ENCODE data around the gene ERICH6.

ERICH6 gene

GRCh38 chr3:150747886-150748683 is 44.4 kb upstream of the ERICH6 start:
- ATAC-seq (ENCODE audit: low read depth) (no peak), DNase-seq (ENCODE audit: low spot score) (no peak)
- Histone ChIP-seq H3K27ac (ENCODE audit: poor library complexity, severe bottlenecking) (no peak overlapping the region), H3K4me3 (ENCODE audit: severe bottlenecking) (no peak overlapping the region), H3K27me3 (ENCODE audit: insufficient read depth, poor library complexity, severe bottlenecking) (no peaks in the 10 kb centered on the region), H3K4me1 (ENCODE audit: insufficient read depth, poor library complexity, severe bottlenecking) (peaks cover 30% of the 10 kb centered on the region), H3K36me3 (ENCODE audit: low read depth) (peaks cover 32% of the 10 kb centered on the region), H3K9me3 (ENCODE audit: severe bottlenecking) (no peaks in the 10 kb centered on the region)
- TF ChIP-seq, protein P1, sequence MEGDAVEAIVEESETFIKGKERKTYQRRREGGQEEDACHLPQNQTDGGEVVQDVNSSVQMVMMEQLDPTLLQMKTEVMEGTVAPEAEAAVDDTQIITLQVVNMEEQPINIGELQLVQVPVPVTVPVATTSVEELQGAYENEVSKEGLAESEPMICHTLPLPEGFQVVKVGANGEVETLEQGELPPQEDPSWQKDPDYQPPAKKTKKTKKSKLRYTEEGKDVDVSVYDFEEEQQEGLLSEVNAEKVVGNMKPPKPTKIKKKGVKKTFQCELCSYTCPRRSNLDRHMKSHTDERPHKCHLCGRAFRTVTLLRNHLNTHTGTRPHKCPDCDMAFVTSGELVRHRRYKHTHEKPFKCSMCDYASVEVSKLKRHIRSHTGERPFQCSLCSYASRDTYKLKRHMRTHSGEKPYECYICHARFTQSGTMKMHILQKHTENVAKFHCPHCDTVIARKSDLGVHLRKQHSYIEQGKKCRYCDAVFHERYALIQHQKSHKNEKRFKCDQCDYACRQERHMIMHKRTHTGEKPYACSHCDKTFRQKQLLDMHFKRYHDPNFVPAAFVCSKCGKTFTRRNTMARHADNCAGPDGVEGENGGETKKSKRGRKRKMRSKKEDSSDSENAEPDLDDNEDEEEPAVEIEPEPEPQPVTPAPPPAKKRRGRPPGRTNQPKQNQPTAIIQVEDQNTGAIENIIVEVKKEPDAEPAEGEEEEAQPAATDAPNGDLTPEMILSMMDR (IDR thresholded peaks at IDR 0.05; ENCODE audit: poor library complexity, severe bottlenecking): no peak

DNA sequence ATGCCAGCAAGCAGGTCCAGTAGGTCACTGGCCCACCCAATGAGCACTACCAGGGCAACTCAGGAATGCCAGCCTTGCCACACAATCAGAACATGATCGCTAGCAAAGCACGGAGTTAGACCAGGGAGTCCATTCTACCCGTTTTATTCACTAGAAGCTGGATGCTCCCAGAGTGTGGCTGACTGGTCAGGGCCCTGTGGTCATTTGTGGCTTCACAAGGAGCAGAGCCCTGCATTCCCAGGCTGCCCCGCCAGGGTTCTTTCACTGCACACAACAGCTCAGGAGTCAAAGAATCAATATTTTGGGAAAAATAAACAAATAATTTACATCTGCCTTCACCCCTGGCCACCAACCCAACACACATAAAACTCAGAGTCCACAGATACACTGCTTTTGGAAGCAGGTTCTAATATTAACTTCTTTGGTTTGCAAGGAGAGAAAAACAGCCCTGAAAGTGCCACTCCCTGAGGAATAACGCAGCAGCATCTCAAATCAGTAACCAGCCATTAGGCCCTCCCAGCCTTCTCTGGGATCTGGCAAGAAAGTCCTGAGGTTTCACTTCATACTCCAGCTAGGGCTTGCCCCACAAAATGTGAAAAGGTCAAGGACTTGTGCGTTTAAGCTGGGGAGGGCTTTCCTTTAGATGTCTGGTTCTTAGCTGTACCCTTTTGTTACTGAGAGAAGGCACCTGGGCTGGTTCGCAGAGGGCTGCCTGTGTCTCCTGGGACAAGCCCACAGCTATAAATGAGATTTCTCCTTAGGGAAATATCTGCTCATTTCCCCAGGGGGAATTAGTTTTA is 43.3 kb upstream of the ERICH6 start:
- Histone ChIP-seq H3K36me3 (ENCODE audit: low read depth) (peaks cover 27% of the 10 kb centered on the region), H3K27ac (ENCODE audit: poor library complexity, severe bottlenecking) (no peak overlapping the region), H3K9me3 (ENCODE audit: severe bottlenecking) (no peaks in the 10 kb centered on the region), H3K4me3 (ENCODE audit: severe bottlenecking) (no peak overlapping the region), H3K4me1 (ENCODE audit: insufficient read depth, poor library complexity, severe bottlenecking) (peaks cover 28% of the 10 kb centered on the region), H3K27me3 (ENCODE audit: insufficient read depth, poor library complexity, severe bottlenecking) (no peaks in the 10 kb centered on the region)
- DNase-seq (ENCODE audit: low spot score) (no peak), ATAC-seq (ENCODE audit: low read depth) (no peak)
- TF ChIP-seq, protein P1 (IDR thresholded peaks at IDR 0.05; ENCODE audit: poor library complexity, severe bottlenecking): no peak

DNA sequence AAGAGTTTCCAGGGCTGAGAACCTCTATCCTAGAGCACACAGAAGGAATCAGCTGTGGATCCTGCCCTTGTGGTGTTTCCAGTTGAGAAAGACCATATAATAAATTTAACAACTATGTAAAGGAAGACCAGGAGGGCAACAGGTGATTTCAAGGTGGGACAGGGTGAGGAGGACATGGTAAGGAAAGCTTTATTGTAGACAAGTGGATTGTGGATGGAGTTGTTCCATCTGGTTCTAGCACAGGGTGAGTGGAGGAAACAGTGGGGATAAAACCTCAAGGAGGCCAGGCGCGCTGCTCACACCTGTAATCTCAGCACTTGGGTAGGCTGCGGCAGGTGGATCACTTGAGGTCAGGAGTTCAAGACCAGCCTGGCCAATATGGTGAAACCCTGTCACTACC is 42.1 kb upstream of the ERICH6 start:
- no peak for DNase-seq (ENCODE audit: low spot score)
- Histone ChIP-seq H3K27me3 (ENCODE audit: insufficient read depth, poor library complexity, severe bottlenecking) (no peaks in the 10 kb centered on the region), H3K4me3 (ENCODE audit: severe bottlenecking) (no peak overlapping the region)

DNA sequence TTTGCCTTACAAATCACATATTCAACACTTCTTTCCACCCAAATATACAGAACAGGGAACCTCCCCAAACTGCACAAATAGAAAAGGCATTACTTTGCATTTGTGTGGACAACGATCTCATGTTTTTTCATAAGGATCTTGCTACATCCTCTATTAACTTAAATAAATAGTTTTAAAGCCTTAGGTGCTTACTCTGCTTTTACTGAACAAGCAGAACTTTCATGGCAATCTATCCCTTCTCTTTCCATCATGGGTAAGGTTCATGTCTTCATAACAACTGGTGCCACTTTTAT is 41.1 kb upstream of the ERICH6 start:
- peaks cover 22% of the 10 kb centered on the region for H3K4me1 ChIP-seq (ENCODE audit: insufficient read depth, poor library complexity, severe bottlenecking)
- no peak for DNase-seq (ENCODE audit: low spot score)
- TF ChIP-seq, protein P1 (IDR thresholded peaks at IDR 0.05; ENCODE audit: poor library complexity, severe bottlenecking): no peak
- no peaks in the 10 kb centered on the region for H3K9me3 ChIP-seq (ENCODE audit: severe bottlenecking)
- H3K36me3 ChIP-seq (ENCODE audit: low read depth): peaks cover 24% of the 10 kb centered on the region
- H3K4me3 ChIP-seq (ENCODE audit: severe bottlenecking): no peak overlapping the region
- no peak for ATAC-seq (ENCODE audit: low read depth)
- H3K27ac ChIP-seq (ENCODE audit: poor library complexity, severe bottlenecking): peak overlapping the region; percentile 78
- H3K27me3 ChIP-seq (ENCODE audit: insufficient read depth, poor library complexity, severe bottlenecking): no peaks in the 10 kb centered on the region

More for the DNA sequence above, 42.1 kb upstream of the ERICH6 start:
- Histone ChIP-seq H3K4me1 (ENCODE audit: insufficient read depth, poor library complexity, severe bottlenecking) (peaks cover 22% of the 10 kb centered on the region), H3K9me3 (ENCODE audit: severe bottlenecking) (no peaks in the 10 kb centered on the region), H3K36me3 (ENCODE audit: low read depth) (peaks cover 31% of the 10 kb centered on the region), H3K27ac (ENCODE audit: poor library complexity, severe bottlenecking) (peak overlapping the region; percentile 78)
- ATAC-seq (ENCODE audit: low read depth): no peak
- TF ChIP-seq, protein P1 (IDR thresholded peaks at IDR 0.05; ENCODE audit: poor library complexity, severe bottlenecking): no peak

All from RWPE2 (cell line).